Sigmoid colon (tissue), 4 donors: ENCODE results near the gene KLHL1.

Source experiments
- CTCF ChIP-seq, 4 experiments: fragments of 450-650 bp in 3 of 4; fragments of 200-600 bp in 1 of 4; IDR thresholded peaks; one replicate each; pipeline ENCODE4 v1.5.1; 2016 to 2019; ENCODE audit warnings: antibody characterized with exemption in 4 of 4, mild to moderate bottlenecking in 3 of 4, moderate library complexity in 2 of 4
- EP300 ChIP-seq, 4 donors: sonication (generic); formaldehyde crosslinking; IDR thresholded peaks; one replicate each; pipeline ENCODE4 v1.6.1; 2017; ENCODE audit warnings: antibody characterized with exemption in 4 of 4
- POLR2A ChIP-seq, 2 donors: fragments of 450-650 bp; IDR thresholded peaks; one replicate each; pipeline ENCODE4 v1.6.1; 2016; ENCODE audit warnings: antibody characterized with exemption in 2 of 2, mild to moderate bottlenecking in 2 of 2, moderate library complexity in 2 of 2

- TF ChIP-seq POLR2A (IDR thresholded peaks at IDR 0.05): no peak
- TF ChIP-seq CTCF (IDR thresholded peaks at IDR 0.05): no peak
- no peak for TF ChIP-seq EP300 (IDR thresholded peaks at IDR 0.05)
Measured at GRCh38 chr13:70016116-70016515, 92.1 kb downstream of the KLHL1 start.
